ENCODE data around the gene MTHFD1L. TPM values are rescaled to one million over a fixed set of nuclear protein-coding genes. Genes with fewer than 3 reads are reported as not detected.

MTHFD1L gene
- total and polyA plus RNA-seq, 10 donors, result 6.7 to 32.1 (median 13.1) TPM

- TF ChIP-seq POLR2A (IDR thresholded peaks at IDR 0.05) (no peak), POLR2AphosphoS5 (IDR thresholded peaks at IDR 0.05) (no peak)
- WGBS, 5 donors, result 53 to 72% (median 69%) methylated on average over 6 of the region's 6 CpGs
Observed at GRCh38 chr6:151143806-151144205, 278.3 kb downstream of the MTHFD1L start.

GRCh38 chr6:151147118-151147832 lies 281.8 kb downstream of the MTHFD1L start:
- 85 to 93% (median 90%) methylated on average over 14 of the region's 14 CpGs for whole genome bisulfite sequencing, 5 donors
- no peak for DNase-seq
- Histone ChIP-seq H3K4me3 (no peak overlapping the region), H3K27me3 (replicated peaks in 1 of 7) (no peaks in the 10 kb centered on the region), H3K27ac (no peak overlapping the region), H3K4me1 (peaks cover 0 to 17% (median 7%) of the 10 kb centered on the region in 6 donors), H3K36me3 (no peaks in the 10 kb centered on the region), H3K9me3 (no peaks in the 10 kb centered on the region)
- intact Hi-C loops (cut with DNase I; ENCODE audit: low total_unique reads), result no loop called here
- no peak for TF ChIP-seq CTCF (IDR thresholded peaks at IDR 0.05 in 8 of 11, conservative IDR thresholded peaks at IDR 0.05 in 3 of 11)

More at GRCh38 chr6:151143806-151144205, 278.3 kb downstream of the MTHFD1L start:
- Histone ChIP-seq H3K4me1 (peaks cover 0 to 17% (median 9%) of the 10 kb centered on the region in 6 donors), H3K27ac (peak overlapping the region in 1 of 8 donors; percentile 40), H3K36me3 (no peaks in the 10 kb centered on the region), H3K4me3 (no peak overlapping the region), H3K27me3 (replicated peaks in 1 of 7) (no peaks in the 10 kb centered on the region), H3K9me3 (no peaks in the 10 kb centered on the region)
- intact Hi-C loops (cut with DNase I; ENCODE audit: low total_unique reads), result no loop called here
- no peak for DNase-seq

GRCh38 chr6:151148111-151148510 lies 282.6 kb downstream of the MTHFD1L start:
- H3K36me3 ChIP-seq, result no peaks in the 10 kb centered on the region
- H3K4me3 ChIP-seq, result no peak overlapping the region
- TF ChIP-seq CTCF (IDR thresholded peaks at IDR 0.05 in 8 of 11, conservative IDR thresholded peaks at IDR 0.05 in 3 of 11) (no peak), POLR2AphosphoS5 (IDR thresholded peaks at IDR 0.05) (no peak), POLR2A (IDR thresholded peaks at IDR 0.05) (no peak)
- DNase-seq, result no peak
- intact Hi-C loops (cut with DNase I; ENCODE audit: low total_unique reads), result no loop called here
- H3K4me1 ChIP-seq, result peaks cover 0 to 10% (median 6%) of the 10 kb centered on the region in 6 donors
- H3K9me3 ChIP-seq, result no peaks in the 10 kb centered on the region
- no peak overlapping the region for H3K27ac ChIP-seq
- WGBS, 5 donors, result 79 to 91% (median 83%) methylated on average over 8 of the region's 8 CpGs
- H3K27me3 ChIP-seq (replicated peaks in 1 of 7), result no peaks in the 10 kb centered on the region

GRCh38 chr6:151149793-151150192 lies 284.3 kb downstream of the MTHFD1L start:
- no peaks in the 10 kb centered on the region for H3K9me3 ChIP-seq
- intact Hi-C loops (cut with DNase I; ENCODE audit: low total_unique reads), result no loop called here
- TF ChIP-seq POLR2A (IDR thresholded peaks at IDR 0.05) (no peak), POLR2AphosphoS5 (IDR thresholded peaks at IDR 0.05) (no peak), CTCF (IDR thresholded peaks at IDR 0.05 in 8 of 11, conservative IDR thresholded peaks at IDR 0.05 in 3 of 11) (no peak)
- WGBS, 5 donors, result 75 to 94% (median 78%) methylated on average over 3 of the region's 3 CpGs
- no peak overlapping the region for H3K27ac ChIP-seq
- H3K27me3 ChIP-seq (replicated peaks in 1 of 7), result no peaks in the 10 kb centered on the region
- H3K4me1 ChIP-seq, result no peaks in the 10 kb centered on the region
- H3K36me3 ChIP-seq, result no peaks in the 10 kb centered on the region
- no peak for DNase-seq
- no peak overlapping the region for H3K4me3 ChIP-seq

Small RNA genes within 50 kb of the gene (small RNA-seq; reads per million reads assigned to genes)
- gene RNU6-302P, result 0 reads per million in 4 donors
